ENCODE data around the gene PLCB4. TPM values are rescaled to one million over a fixed set of nuclear protein-coding genes. Genes with fewer than 3 reads are reported as not detected.

PLCB4 gene
- total RNA-seq, 4 donors from 2014 or later: 3.5 to 30.5 (median 17.5) TPM

- H3K4me3 ChIP-seq: no peak overlapping the region
- TF ChIP-seq POLR2A (IDR thresholded peaks at IDR 0.05): no peak
- TF ChIP-seq, protein P1, sequence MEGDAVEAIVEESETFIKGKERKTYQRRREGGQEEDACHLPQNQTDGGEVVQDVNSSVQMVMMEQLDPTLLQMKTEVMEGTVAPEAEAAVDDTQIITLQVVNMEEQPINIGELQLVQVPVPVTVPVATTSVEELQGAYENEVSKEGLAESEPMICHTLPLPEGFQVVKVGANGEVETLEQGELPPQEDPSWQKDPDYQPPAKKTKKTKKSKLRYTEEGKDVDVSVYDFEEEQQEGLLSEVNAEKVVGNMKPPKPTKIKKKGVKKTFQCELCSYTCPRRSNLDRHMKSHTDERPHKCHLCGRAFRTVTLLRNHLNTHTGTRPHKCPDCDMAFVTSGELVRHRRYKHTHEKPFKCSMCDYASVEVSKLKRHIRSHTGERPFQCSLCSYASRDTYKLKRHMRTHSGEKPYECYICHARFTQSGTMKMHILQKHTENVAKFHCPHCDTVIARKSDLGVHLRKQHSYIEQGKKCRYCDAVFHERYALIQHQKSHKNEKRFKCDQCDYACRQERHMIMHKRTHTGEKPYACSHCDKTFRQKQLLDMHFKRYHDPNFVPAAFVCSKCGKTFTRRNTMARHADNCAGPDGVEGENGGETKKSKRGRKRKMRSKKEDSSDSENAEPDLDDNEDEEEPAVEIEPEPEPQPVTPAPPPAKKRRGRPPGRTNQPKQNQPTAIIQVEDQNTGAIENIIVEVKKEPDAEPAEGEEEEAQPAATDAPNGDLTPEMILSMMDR (IDR thresholded peaks at IDR 0.05): no peak
- DNase-seq: no peak
- no peaks in the 10 kb centered on the region for H3K9me3 ChIP-seq
- H3K27ac ChIP-seq: no peak overlapping the region
- H3K27me3 ChIP-seq: peaks cover 0 to 17% of the 10 kb centered on the region in 2 donors
- no peaks in the 10 kb centered on the region for H3K4me1 ChIP-seq
- no peaks in the 10 kb centered on the region for H3K36me3 ChIP-seq
Observed at GRCh38 chr20:9507544-9508239, 438.8 kb downstream of the PLCB4 start.

GRCh38 chr20:9508240-9508661, 439.4 kb downstream of the PLCB4 start:
- H3K27me3 ChIP-seq: peaks cover 0 to 17% of the 10 kb centered on the region in 2 donors
- H3K4me3 ChIP-seq: no peak overlapping the region
- H3K9me3 ChIP-seq: no peaks in the 10 kb centered on the region
- H3K36me3 ChIP-seq: no peaks in the 10 kb centered on the region
- TF ChIP-seq, protein P1 (IDR thresholded peaks at IDR 0.05): no peak
- TF ChIP-seq POLR2A (IDR thresholded peaks at IDR 0.05): no peak
- no peak for DNase-seq
- H3K27ac ChIP-seq: no peak overlapping the region
- H3K4me1 ChIP-seq: no peaks in the 10 kb centered on the region

GRCh38 chr20:9508696-9509178, 439.9 kb downstream of the PLCB4 start:
- no peak for DNase-seq
- Histone ChIP-seq H3K27ac (no peak overlapping the region), H3K4me1 (no peaks in the 10 kb centered on the region), H3K36me3 (no peaks in the 10 kb centered on the region), H3K9me3 (no peaks in the 10 kb centered on the region), H3K4me3 (no peak overlapping the region), H3K27me3 (peaks cover 0 to 17% of the 10 kb centered on the region in 2 donors)
- no peak for TF ChIP-seq POLR2A (IDR thresholded peaks at IDR 0.05)
- TF ChIP-seq, protein P1 (IDR thresholded peaks at IDR 0.05): no peak

DNA sequence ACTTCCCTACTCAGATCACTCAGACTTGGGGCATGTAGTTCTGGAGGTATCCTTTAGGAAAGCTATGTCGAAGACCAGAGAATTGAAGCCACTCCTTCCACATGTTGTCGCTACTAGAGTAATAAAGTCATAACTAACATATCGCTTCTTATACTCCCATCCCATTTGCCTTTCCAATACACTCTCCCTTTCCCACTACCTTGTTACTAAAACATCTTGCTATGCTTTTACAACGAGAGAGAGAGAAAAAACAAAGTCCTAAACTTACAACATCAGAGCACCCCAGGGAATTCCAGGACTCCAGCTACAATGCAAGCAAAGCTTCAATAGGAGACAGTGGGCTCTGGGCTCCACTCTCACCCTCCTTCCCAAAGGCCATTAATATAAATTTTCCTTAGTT, 440.4 kb downstream of the PLCB4 start:
- no peak overlapping the region for H3K27ac ChIP-seq
- H3K36me3 ChIP-seq: no peaks in the 10 kb centered on the region
- no peaks in the 10 kb centered on the region for H3K9me3 ChIP-seq
- TF ChIP-seq POLR2A (IDR thresholded peaks at IDR 0.05): no peak
- TF ChIP-seq, protein P1 (IDR thresholded peaks at IDR 0.05): no peak
- H3K4me1 ChIP-seq: no peaks in the 10 kb centered on the region
- peaks cover 0 to 17% of the 10 kb centered on the region in 2 donors for H3K27me3 ChIP-seq
- H3K4me3 ChIP-seq: no peak overlapping the region
- DNase-seq: no peak

DNA sequence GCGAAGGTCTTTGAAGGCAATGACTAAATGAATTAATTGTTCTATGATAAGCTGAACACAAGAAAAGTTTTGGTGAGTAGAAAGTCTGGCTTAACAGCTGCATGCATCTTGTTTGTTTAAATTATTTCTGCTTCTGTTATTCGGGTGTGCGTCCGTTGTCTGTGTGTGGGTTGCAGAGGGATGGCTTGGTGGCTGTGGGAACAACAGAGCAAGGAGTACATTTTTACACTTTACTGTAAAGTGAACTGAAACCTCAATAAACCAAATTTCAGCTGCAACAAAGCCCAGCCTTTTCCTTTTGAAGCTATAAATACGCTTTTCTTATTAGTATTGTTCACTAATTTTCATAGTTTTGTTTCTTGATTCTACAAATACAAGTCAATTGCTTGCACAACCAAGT, 442.0 kb downstream of the PLCB4 start:
- peaks cover 0 to 19% of the 10 kb centered on the region in 2 donors for H3K27me3 ChIP-seq
- TF ChIP-seq POLR2A (IDR thresholded peaks at IDR 0.05): no peak
- H3K27ac ChIP-seq: no peak overlapping the region
- no peak for DNase-seq
- H3K36me3 ChIP-seq: no peaks in the 10 kb centered on the region
- no peak overlapping the region for H3K4me3 ChIP-seq
- H3K4me1 ChIP-seq: peaks cover 0 to 4% (median 0%) of the 10 kb centered on the region in 4 donors
- H3K9me3 ChIP-seq: no peaks in the 10 kb centered on the region

DNA sequence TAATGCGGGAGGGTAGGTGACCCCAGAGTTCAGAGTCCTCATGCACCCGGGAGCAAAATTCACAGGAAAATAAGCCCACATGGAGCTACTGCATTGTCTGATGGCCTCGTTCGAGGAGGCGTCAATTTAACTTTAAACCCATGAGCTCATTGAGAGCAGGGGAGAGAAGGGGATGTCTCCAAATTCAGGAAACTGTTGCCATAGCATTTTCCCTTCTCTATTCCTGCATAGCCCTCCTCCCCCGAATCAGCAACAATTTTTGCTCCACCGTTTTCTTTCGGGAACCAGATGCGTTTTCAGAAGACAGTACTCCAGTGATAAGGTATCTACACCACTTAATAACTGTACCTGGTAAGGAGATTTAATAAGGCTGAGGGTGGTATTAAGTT, 445.2 kb downstream of the PLCB4 start:
- Histone ChIP-seq H3K27ac (no peak overlapping the region), H3K4me3 (no peak overlapping the region), H3K9me3 (no peaks in the 10 kb centered on the region), H3K36me3 (no peaks in the 10 kb centered on the region), H3K4me1 (peaks cover 0 to 8% (median 0%) of the 10 kb centered on the region in 4 donors), H3K27me3 (peaks cover 0 to 15% of the 10 kb centered on the region in 2 donors)
- TF ChIP-seq POLR2A (IDR thresholded peaks at IDR 0.05): no peak
- TF ChIP-seq, protein P1 (IDR thresholded peaks at IDR 0.05): no peak
- DNase-seq: no peak
